Astrocyte of the cerebellum (primary cell): ENCODE data around the gene DEPDC1.
"Not testable (repeated sequence)": the region's sequence is repeated elsewhere in the genome, so short reads cannot be mapped to it uniquely, and the experiment has no call there.

ENCODE experiments used
- DNase-seq: peaks from one replicate; pipeline ENCODE4 v3.0.0-alpha.2; 2011; ENCODE audit warnings: low read depth
- H3K4me3 ChIP-seq: 2 replicates; pipeline ENCODE4 v1.5.1; 2011; ENCODE audit warnings: mild to moderate bottlenecking, low read depth, low read length, moderate library complexity
- in situ Hi-C: cut with HindIII; loops from 2 replicates; pipeline ENCODE4 v1.10.0; 2017; ENCODE audit warnings: low sequenced_read_pairs
- TF ChIP-seq, protein P1 (sequence below): IDR thresholded peaks from 2 replicates; pipeline ENCODE4 v1.5.1; 2012; ENCODE audit warnings: low read length, low read depth, moderate library complexity, mild to moderate bottlenecking; ENCODE audit errors: missing control alignments

The DEPDC1 gene

GRCh38 chr1:68484618-68485017 is 12.3 kb downstream of the DEPDC1 start:
- no peak overlapping the region for H3K4me3 ChIP-seq
- TF ChIP-seq, protein P1, sequence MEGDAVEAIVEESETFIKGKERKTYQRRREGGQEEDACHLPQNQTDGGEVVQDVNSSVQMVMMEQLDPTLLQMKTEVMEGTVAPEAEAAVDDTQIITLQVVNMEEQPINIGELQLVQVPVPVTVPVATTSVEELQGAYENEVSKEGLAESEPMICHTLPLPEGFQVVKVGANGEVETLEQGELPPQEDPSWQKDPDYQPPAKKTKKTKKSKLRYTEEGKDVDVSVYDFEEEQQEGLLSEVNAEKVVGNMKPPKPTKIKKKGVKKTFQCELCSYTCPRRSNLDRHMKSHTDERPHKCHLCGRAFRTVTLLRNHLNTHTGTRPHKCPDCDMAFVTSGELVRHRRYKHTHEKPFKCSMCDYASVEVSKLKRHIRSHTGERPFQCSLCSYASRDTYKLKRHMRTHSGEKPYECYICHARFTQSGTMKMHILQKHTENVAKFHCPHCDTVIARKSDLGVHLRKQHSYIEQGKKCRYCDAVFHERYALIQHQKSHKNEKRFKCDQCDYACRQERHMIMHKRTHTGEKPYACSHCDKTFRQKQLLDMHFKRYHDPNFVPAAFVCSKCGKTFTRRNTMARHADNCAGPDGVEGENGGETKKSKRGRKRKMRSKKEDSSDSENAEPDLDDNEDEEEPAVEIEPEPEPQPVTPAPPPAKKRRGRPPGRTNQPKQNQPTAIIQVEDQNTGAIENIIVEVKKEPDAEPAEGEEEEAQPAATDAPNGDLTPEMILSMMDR = no peak
- in situ Hi-C loops = no loop called here
- DNase-seq = no peak

- TF ChIP-seq, protein P1 = no peak
- H3K4me3 ChIP-seq = no peak overlapping the region
- in situ Hi-C loops = no loop called here
- no peak for DNase-seq
These were observed 15.8 kb downstream of the DEPDC1 start for GRCh38 chr1:68481041-68481440.

- in situ Hi-C loops = no loop called here
These were observed 17.4 kb downstream of the DEPDC1 start for GRCh38 chr1:68479501-68479900.

DNA sequence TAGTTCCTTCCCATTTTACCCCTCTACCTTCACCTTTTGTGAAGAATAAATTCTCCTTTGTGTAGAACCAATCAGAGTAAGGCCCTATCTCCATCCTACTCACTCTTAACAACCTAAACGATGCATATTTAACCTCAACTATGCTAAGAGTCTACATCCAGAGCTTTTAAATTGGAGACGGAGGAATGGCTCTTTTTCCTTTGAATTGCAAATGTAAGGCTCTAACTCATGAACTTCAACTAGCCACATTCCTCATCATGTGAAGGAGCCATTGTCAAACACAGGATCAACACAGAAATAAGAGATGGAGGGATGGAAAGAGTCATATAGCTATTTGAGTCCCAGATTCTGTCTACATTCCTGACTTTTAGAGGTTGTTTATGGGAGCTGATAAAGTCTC is 18.2 kb downstream of the DEPDC1 start:
- TF ChIP-seq, protein P1 = no peak
- no peak for DNase-seq
- H3K4me3 ChIP-seq = no peak overlapping the region
- in situ Hi-C loops = no loop called here

More at GRCh38 chr1:68479501-68479900, 17.4 kb downstream of the DEPDC1 start:
- no peak for DNase-seq
- TF ChIP-seq, protein P1 = no peak
- H3K4me3 ChIP-seq = no peak overlapping the region

- H3K4me3 ChIP-seq, in situ Hi-C loops, DNase-seq: not testable (repeated sequence)
These were observed 20.3 kb downstream of the DEPDC1 start for GRCh38 chr1:68476626-68477025.

DNA sequence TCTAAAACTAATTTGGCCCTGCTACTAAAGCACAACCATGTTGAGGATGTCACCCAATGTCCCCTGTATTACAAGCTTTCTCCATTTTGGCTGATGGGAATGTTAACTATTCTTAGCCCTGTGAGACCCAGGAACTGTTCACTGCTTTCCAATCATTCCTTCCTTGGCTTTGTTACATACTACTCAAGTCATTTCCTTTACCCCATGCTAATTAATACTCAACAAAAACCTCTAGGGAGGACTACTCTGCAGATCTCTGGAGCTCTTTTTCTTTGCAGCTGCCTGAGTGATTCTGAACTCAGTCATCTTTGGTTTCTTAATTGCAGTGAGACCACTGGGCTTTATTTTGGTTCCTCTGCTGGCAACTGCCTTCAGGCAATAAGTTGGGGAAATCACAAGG is 23.8 kb downstream of the DEPDC1 start:
- TF ChIP-seq, protein P1 = no peak
- no peak for DNase-seq
- no peak overlapping the region for H3K4me3 ChIP-seq
- in situ Hi-C loops = no loop called here

- DNase-seq = no peak
- in situ Hi-C loops = no loop called here
- H3K4me3 ChIP-seq = no peak overlapping the region
- TF ChIP-seq, protein P1 = peak; percentile 81
These were observed 26.4 kb downstream of the DEPDC1 start for GRCh38 chr1:68470388-68470970.
